ENCODE measurements around the gene RARS2.

Gene RARS2

GRCh38 chr6:87561017-87561416 lies 28.8 kb downstream of the RARS2 start:
- POLR2A ChIA-PET (ENCODE audit: low non-redundant PET) = no interaction called here

GRCh38 chr6:87558446-87558845 lies 31.3 kb downstream of the RARS2 start:
- ChIA-PET CTCF (no interaction called here), POLR2A (ENCODE audit: low non-redundant PET) (no interaction called here)
- DNase-seq (ENCODE audit: low spot score) = no peak
- no peak overlapping the region for H3K27ac ChIP-seq
- no peak for TF ChIP-seq CTCF (conservative IDR thresholded peaks at IDR 0.05; ENCODE audit: low read depth)

More at GRCh38 chr6:87561017-87561416, 28.8 kb downstream of the RARS2 start:
- DNase-seq (ENCODE audit: low spot score) = no peak
- TF ChIP-seq CTCF (conservative IDR thresholded peaks at IDR 0.05; ENCODE audit: low read depth) = no peak
- CTCF ChIA-PET = no interaction called here
- no peak overlapping the region for H3K27ac ChIP-seq

- no peak for DNase-seq (ENCODE audit: low spot score)
- H3K27ac ChIP-seq = no peak overlapping the region
- no peak for TF ChIP-seq CTCF (conservative IDR thresholded peaks at IDR 0.05; ENCODE audit: low read depth)
- CTCF ChIA-PET = no interaction called here
- POLR2A ChIA-PET (ENCODE audit: low non-redundant PET) = no interaction called here
Measured at GRCh38 chr6:87555506-87555905, 34.3 kb downstream of the RARS2 start.

DNA sequence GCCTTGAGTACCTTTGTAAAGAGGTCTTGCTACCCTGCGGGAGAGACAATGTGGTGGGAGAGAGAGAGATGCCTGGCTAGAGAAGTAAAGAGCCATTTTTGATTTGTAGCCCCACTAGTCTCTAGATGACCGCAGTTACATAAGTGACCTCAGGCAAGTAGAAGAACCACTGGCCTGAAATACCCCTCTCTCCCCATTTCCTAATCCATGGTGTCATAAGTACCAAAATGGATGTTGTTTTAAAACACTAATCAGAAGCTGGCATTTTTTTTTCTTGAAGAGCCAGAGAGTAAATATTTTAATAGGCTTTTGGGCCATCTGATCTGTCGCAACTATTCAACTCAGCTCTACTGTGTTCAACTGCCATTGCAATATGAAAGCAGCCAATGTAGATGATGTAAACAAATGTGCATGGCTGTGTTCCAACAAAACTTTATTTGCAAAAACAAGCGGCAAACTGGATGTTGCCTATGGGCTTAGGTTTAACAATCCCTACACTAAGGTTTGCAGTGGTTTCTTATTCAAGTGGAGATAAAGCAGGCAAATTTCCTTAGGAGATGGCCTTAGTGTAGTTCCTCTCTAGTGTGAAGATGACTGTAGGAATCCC lies 36.5 kb downstream of the RARS2 start:
- POLR2A ChIA-PET (ENCODE audit: low non-redundant PET) = no interaction called here
- no peak for TF ChIP-seq CTCF (conservative IDR thresholded peaks at IDR 0.05; ENCODE audit: low read depth)
- CTCF ChIA-PET = no interaction called here
- DNase-seq (ENCODE audit: low spot score) = no peak
- no peak overlapping the region for H3K27ac ChIP-seq

GRCh38 chr6:87551799-87552198 lies 38.0 kb downstream of the RARS2 start:
- no peak for TF ChIP-seq CTCF (conservative IDR thresholded peaks at IDR 0.05; ENCODE audit: low read depth)
- no peak overlapping the region for H3K27ac ChIP-seq
- DNase-seq (ENCODE audit: low spot score) = no peak
- POLR2A ChIA-PET (ENCODE audit: low non-redundant PET) = no interaction called here
- CTCF ChIA-PET = no interaction called here

- POLR2A ChIA-PET (ENCODE audit: low non-redundant PET) = no interaction called here
- no peak for TF ChIP-seq CTCF (conservative IDR thresholded peaks at IDR 0.05; ENCODE audit: low read depth)
- CTCF ChIA-PET = no interaction called here
- no peak overlapping the region for H3K27ac ChIP-seq
- DNase-seq (ENCODE audit: low spot score) = no peak
Measured at GRCh38 chr6:87544474-87544735, 45.4 kb downstream of the RARS2 start.

Data from RWPE1 (cell line).